ENCODE results near the gene VPS16. TPM values are rescaled to one million over a fixed set of nuclear protein-coding genes. Genes with fewer than 3 reads are reported as not detected.
"Not testable (repeated sequence)": the region's sequence is repeated elsewhere in the genome, so short reads cannot be mapped to it uniquely, and the experiment has no call there.

VPS16 gene
- total and polyA plus RNA-seq, 2 of the 8 experiments (the other 6 are each of a cell fraction or from before 2014, with no cell fraction given), result 23.8 to 25.9 TPM

DNA sequence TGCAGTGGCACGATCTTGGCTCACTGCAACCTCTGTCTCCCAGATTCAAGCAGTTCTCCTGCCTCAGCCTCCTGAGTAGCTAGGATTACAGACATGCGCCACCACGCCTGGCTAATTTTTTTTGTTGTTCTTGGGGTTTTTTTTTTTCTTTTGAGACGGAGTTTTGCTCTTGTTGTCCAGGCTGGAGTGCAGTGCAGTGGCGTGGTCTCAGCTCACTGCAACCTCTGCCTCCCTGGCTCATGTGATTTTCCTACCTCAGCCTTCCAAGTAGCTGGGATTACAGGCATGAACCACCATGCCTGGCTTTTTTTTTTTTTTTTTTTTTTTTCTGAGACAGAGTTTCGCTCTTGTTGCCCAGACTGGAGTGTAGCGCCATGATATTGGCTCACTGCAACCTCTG lies 9.3 kb upstream of the VPS16 start:
- H2AK5ac ChIP-seq (ENCODE audit: low read depth, low read length); H3K27ac ChIP-seq (ENCODE audit: low read depth, low read length); H3K9ac ChIP-seq (replicated peaks in 1 of 4; ENCODE audit: extremely low read depth in 1 of 4, low read depth in 3 of 4, low read length in 3 of 4); H3K79me2 ChIP-seq (ENCODE audit: control insufficient read depth in 1 of 2, insufficient read depth in 2 of 2, low read length in 2 of 2); CTCF ChIA-PET (ENCODE audit: partially characterized antibody); H3K9me3 ChIP-seq (ENCODE audit: insufficient read depth in 2 of 2, low read depth in 1 of 2, low read length in 1 of 2); H4K20me1 ChIP-seq (replicated peaks in 1 of 2; ENCODE audit: control insufficient read depth in 1 of 2, insufficient read depth in 2 of 2, low read length in 2 of 2); H2BK120ac ChIP-seq (replicated peaks; ENCODE audit: low read depth, low read length); H4K91ac ChIP-seq (replicated peaks; ENCODE audit: insufficient read length, low read length); H4K5ac ChIP-seq (ENCODE audit: insufficient read length, low read depth, low read length); DNase-seq (ENCODE audit: low read depth in 1 of 2, low spot score in 2 of 2); H3K4me2 ChIP-seq (ENCODE audit: insufficient read depth in 1 of 2, low read depth in 2 of 2, low read length in 2 of 2); H3K23ac ChIP-seq (ENCODE audit: insufficient read length); H2BK20ac ChIP-seq (ENCODE audit: low read length); H3K56ac ChIP-seq (replicated peaks; ENCODE audit: insufficient read length, low read depth, low read length); H3K14ac ChIP-seq (ENCODE audit: insufficient read length); H3K4ac ChIP-seq (replicated peaks; ENCODE audit: insufficient read length, low read depth, low read length); H2BK5ac ChIP-seq (ENCODE audit: low read depth, low read length); H3K23me2 ChIP-seq (ENCODE audit: low read depth, low read length); H3K18ac ChIP-seq (ENCODE audit: extremely low read depth, low read length); H3K36me3 ChIP-seq (ENCODE audit: control insufficient read depth in 2 of 4, insufficient read depth in 4 of 4, low read length in 3 of 4); H2BK15ac ChIP-seq (ENCODE audit: low read length); H2AFZ ChIP-seq (ENCODE audit: low read length); H4K8ac ChIP-seq (ENCODE audit: extremely low read depth, insufficient read depth, low read length); H3K4me3 ChIP-seq (ENCODE audit: extremely low read depth in 1 of 4, insufficient read depth in 2 of 4, low read depth in 3 of 4, low read length in 4 of 4); H3K27me3 ChIP-seq (replicated peaks in 1 of 4; ENCODE audit: control insufficient read depth in 3 of 4, extremely low read depth in 1 of 4, insufficient read depth in 3 of 4, low read length in 3 of 4); POLR2A ChIA-PET (ENCODE audit: partially characterized antibody); H3K4me1 ChIP-seq (replicated peaks in 1 of 4; ENCODE audit: control insufficient read depth in 3 of 4, insufficient read depth in 4 of 4, low read length in 3 of 4); H3K79me1 ChIP-seq (ENCODE audit: low read depth, low read length); FAIRE-seq; H2BK12ac ChIP-seq (ENCODE audit: low read depth, low read length): not testable (repeated sequence)
- WGBS, 2 experiments (ENCODE audit: extremely low coverage in 1 of 2, insufficient coverage in 1 of 2, insufficient read length in 1 of 2, insufficient replicate concordance in 2 of 2, low coverage in 1 of 2, low lambda C conversion rate in 2 of 2, missing lambda C conversion rate in 1 of 2), result 82% methylated on average over 2 of the region's 7 CpGs; no CpG with 5 or more reads in 1 of the 2 experiments
